ENCODE measurements around the gene ACOX1.

Gene ACOX1

GRCh38 chr17:75902406-75902805, 76.6 kb downstream of the ACOX1 start:
- no peak for DNase-seq

DNA sequence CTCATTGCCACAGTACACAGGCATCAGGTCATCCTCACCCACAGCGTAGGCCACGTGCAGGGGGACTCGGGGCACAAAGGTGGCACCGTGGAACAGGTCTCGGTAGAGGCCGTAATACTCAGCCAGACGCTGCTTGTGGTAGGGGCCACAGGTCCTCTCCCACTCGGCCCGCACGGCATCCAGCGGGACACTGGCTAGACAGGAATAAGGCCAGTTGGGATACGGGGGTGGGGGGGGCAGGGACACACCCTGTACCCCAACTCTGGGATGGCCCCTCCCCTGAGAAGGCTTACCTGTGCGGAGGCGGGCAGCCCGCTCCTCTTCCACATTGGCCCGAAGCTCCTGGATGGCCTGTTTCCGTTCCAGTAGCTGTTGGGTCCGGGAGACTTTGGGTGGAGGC, 77.2 kb downstream of the ACOX1 start:
- DNase-seq: no peak

GRCh38 chr17:75900691-75901533, 78.1 kb downstream of the ACOX1 start:
- DNase-seq: no peak

- DNase-seq: no peak
These were observed 79.0 kb downstream of the ACOX1 start for GRCh38 chr17:75899767-75900468.

DNA sequence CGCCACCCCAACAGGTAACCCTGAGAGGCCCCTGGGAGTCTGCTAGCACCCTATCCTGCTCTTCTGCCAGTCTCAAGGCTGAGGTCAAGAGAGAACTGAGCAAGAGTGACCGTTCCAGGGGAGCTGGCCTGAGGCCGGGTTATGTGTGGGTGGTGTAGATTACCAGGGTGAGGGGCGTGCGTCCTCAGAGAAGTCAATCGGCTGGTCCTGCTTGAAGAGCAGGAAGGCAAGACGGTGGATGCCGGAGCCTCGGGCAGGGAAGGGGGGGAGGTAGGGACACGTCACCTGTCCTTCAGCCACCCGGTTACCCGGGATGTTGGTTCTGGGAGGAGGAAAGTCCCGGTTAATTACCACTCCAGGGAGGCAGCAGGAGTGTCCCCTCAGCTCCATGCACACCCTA, 79.6 kb downstream of the ACOX1 start:
- DNase-seq: no peak

DNA sequence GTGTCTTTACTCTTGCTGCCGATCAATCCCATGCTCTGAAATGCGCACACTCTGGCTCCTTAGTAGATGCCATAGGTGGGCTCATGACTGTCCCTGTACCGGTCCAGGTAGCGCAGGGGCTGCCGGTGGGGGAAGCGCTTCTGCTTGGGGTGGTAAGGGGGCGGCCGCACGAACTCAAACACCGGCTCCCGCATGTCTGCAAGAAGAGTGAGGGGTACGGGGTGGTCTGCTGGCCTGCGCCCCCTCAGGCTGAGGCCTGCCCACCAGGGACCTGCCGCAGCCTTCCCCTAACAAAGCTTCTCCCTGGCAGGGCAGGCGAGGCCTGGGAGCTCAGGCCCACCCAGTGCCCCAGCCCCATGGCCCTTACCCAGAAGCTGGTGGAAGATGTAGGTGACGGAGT, 80.2 kb downstream of the ACOX1 start:
- no peak for DNase-seq

GRCh38 chr17:75898065-75898464, 80.9 kb downstream of the ACOX1 start:
- no peak for DNase-seq

DNA sequence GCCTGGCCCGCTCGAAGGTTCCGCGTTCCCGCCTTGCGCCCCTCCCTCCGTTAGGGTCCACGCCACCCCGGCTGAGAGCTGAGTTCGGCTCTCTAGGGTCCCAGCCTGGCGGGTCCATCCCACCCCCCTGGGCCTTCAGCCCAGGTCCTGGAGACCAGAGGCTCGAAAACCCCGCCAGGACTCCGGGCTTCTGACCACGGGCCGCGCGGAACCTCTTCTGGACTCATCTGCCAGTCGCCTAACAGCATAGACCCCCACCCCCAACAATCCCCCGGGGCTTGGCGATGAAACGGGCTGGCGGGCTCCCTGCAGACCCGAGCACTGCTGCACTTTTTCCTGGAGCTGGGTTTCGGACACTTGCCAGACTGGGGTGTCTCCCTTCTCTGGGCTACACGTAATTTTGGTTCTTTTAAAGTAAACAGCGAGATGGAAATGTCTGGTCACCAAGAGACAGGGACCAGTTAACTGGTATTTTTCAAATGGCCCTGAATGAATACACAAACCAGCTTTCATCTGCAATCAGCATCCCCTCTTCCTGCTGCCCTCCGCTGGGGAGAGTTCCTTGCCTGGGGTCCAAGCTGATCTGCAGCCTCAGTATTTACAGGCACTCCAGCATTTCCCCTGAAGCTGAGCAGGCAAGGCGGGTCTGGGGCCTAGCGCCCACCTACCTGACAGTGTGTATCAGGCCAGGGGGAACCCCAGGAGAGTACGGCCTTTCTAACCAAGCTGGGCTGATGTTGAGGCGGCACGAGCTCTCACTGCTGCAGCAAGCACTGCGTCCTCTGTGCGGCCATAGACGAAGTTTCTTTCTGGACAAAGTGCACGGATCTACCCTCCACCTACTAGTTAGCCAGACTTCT, 81.6 kb downstream of the ACOX1 start:
- DNase-seq: no peak

GRCh38 chr17:75896415-75897159, 82.4 kb downstream of the ACOX1 start, which contains the start of gene TRIM65:
TSS of gene TRIM65 (minus strand) at chr17:75896951. CDS start at chr17:75896937, 14 bp downstream.
- DNase-seq: peak; percentile 52

DNA sequence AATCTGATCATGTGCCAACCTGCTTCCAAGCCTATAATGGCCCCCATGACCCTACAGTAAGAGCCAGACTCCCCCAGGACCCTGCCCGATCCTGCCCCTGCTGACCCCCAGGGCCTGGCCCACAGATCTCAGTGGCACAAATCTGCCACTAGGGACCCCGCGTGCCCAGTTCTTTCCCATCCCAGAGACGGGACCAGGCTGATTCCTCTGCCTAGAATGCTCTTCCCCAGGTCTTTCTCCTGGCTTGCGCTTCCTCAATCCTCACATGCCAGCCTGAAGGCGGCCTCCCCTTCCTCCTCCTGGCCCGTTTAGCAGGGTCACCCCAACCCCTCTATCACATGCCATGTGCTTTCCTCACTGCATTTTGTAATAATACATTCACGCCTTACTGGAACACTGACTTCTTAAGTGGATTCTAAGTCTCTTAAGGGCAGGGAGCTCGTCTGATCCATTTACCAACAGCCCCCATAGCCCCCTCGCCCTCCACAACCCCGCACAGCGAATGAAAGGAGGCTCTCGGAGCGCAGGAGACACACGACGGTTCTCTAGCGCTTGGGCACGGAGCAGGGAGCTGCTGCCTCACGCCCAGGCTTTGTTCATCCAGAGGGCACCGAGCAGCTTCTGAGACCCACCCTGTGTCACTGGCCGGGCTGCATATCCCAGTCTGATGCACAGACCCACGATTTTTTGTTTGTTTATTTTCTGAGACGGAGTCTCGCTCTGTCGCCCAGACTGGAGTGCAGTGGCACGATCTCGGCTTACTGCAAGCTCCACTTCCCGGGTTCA, 83.4 kb downstream of the ACOX1 start:
- no peak for DNase-seq

DNA sequence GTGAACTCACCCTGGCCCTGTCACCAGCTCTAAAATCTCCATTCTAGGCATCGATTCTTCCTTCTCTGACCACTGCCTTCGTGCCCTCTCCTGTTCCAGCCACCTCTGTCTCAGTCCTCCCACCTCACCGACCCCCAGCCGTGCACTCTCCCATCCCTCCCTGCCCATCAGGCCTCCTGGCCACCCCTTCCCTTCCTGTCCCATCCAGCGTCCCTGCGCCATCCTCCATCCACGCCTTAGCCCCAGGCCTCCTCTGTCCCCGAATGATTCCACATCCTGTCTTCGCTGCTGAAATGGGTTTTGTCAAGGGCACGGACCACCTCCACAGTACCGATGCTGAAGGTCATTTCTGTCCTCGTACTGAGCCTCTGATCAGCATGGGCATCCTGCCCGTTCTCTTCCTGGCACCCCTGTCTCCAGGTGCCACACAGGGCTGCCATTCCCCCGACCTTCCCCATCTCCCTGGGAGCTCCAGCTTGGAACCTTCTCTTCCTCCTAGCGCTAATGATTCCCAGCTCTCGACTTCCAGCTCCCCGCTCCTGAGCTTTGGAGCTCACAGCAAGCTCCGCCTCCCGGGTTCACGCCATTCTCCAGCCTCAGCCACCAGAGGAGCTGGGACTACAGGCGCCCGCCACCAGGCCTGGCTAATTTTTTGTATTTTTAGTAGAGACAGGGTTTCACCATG, 84.8 kb downstream of the ACOX1 start:
- DNase-seq: no peak

- DNase-seq: no peak
These were observed 85.5 kb downstream of the ACOX1 start for GRCh38 chr17:75893305-75894048.

- DNase-seq: no peak
These were observed 86.3 kb downstream of the ACOX1 start for GRCh38 chr17:75892556-75893224.

- no peak for DNase-seq
These were observed 87.1 kb downstream of the ACOX1 start for GRCh38 chr17:75891605-75892555.
